ENCODE results near the gene FADS2.
A peak's percentile ranks its signal among the peaks of the same experiment; 100 is the strongest.

FADS2 gene

GRCh38 chr11:61805146-61805545, 23.0 kb upstream of the FADS2 start:
- DNase-seq (ENCODE audit: low read depth): no peak
- TF ChIP-seq CTCF (IDR thresholded peaks at IDR 0.05; ENCODE audit: insufficient read depth, low read depth, low read length, missing control alignments): no peak
- H3K4me3 ChIP-seq (ENCODE audit: low read length): no peak overlapping the region

- no peak for DNase-seq (ENCODE audit: low read depth)
- TF ChIP-seq CTCF (IDR thresholded peaks at IDR 0.05; ENCODE audit: insufficient read depth, low read depth, low read length, missing control alignments): no peak
- no peak overlapping the region for H3K4me3 ChIP-seq (ENCODE audit: low read length)
These were observed 21.3 kb upstream of the FADS2 start for GRCh38 chr11:61806785-61807184.

GRCh38 chr11:61810671-61811175, 17.4 kb upstream of the FADS2 start:
- no peak overlapping the region for H3K4me3 ChIP-seq (ENCODE audit: low read length)
- TF ChIP-seq CTCF (IDR thresholded peaks at IDR 0.05; ENCODE audit: insufficient read depth, low read depth, low read length, missing control alignments): no peak

GRCh38 chr11:61811831-61812230, 16.3 kb upstream of the FADS2 start:
- no peak overlapping the region for H3K4me3 ChIP-seq (ENCODE audit: low read length)
- DNase-seq (ENCODE audit: low read depth): no peak
- no peak for TF ChIP-seq CTCF (IDR thresholded peaks at IDR 0.05; ENCODE audit: insufficient read depth, low read depth, low read length, missing control alignments)

More at GRCh38 chr11:61810671-61811175, 17.4 kb upstream of the FADS2 start:
- no peak for DNase-seq (ENCODE audit: low read depth)

- no peak for DNase-seq (ENCODE audit: low read depth)
- H3K4me3 ChIP-seq (ENCODE audit: low read length): no peak overlapping the region
- TF ChIP-seq CTCF (IDR thresholded peaks at IDR 0.05; ENCODE audit: insufficient read depth, low read depth, low read length, missing control alignments): no peak
These were observed 15.2 kb upstream of the FADS2 start for GRCh38 chr11:61812736-61813411.

- H3K4me3 ChIP-seq (ENCODE audit: low read length): no peak overlapping the region
- no peak for TF ChIP-seq CTCF (IDR thresholded peaks at IDR 0.05; ENCODE audit: insufficient read depth, low read depth, low read length, missing control alignments)
These were observed 13.7 kb upstream of the FADS2 start for GRCh38 chr11:61814247-61814957.

More at GRCh38 chr11:61814247-61814957, 13.7 kb upstream of the FADS2 start:
- DNase-seq (ENCODE audit: low read depth): peak; percentile 41
